ENCODE data around the gene MYO5C.
A peak's percentile ranks its signal among the peaks of the same experiment; 100 is the strongest.
"Not testable (repeated sequence)": the region's sequence is repeated elsewhere in the genome, so short reads cannot be mapped to it uniquely, and the experiment has no call there.

MYO5C gene

DNA sequence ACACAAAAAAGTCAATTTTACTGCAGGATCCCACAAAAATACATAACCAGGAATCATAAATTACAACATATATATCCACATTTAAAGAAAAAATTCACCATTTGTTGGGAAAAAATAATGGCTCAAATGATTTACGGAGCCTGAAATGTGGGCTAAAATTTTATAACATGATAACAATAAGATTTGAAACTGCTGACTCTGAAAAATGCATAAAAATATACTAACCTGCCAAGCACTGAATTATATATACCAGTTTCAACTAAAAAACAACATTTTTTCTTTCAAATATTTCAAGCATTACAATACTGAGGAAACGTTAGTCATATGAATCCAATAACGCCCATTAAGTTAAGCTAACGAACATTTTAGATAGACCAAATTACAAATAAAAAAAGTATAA, 12.2 kb upstream of the MYO5C start:
- DNase-seq: no peak

DNA sequence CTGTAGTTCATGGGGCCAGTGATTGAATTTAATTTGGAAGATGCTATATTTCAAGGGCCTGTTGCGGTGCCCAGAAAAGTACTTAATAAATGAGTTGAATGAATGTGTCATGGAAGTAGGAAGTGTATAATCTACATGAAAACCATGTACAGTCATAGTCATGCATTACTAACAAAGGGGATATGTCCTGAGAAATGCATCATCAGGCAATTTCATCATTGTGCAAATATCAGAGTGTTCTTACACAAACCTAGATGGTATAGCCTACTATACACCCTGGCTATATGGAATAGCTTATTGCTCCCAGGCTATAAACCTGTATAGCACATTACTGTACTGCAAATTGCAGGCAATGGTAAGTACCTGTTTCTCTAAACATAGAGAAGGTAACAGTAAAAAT, 10.7 kb upstream of the MYO5C start:
- DNase-seq: peak; percentile 89

DNA sequence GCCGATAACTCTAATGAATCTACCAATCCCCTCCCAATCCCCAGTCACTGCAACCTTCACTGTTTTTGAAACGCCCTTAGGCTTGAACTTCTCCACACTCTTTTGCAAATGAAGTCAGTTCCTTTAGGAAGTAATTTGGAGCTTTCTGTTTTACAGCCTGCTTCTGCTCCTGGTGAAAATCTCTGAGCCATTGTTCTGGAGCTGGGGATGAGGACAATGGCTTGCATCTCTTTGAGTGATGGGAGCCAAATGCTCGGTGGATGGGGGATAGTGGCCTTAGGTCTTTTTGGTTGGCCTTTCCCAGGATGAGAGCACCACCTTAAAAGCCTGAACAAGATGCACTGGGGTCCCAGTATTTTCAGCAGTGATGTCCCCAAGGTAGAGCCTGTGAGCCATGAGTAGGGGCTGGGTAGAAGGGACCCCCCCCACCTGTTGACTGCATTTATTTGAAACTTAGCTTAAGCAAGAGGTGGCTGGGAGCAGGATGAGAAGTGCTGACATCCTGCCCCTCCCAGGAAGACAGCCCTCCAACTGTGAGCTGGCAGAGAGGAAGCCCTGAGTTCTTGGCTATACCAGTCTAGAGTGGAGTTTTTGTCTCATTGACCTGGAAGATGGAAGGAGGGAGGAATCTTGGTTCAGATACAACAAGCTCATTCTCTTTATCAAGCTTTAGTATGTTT, 7.6 kb upstream of the MYO5C start:
- no peak for DNase-seq

DNA sequence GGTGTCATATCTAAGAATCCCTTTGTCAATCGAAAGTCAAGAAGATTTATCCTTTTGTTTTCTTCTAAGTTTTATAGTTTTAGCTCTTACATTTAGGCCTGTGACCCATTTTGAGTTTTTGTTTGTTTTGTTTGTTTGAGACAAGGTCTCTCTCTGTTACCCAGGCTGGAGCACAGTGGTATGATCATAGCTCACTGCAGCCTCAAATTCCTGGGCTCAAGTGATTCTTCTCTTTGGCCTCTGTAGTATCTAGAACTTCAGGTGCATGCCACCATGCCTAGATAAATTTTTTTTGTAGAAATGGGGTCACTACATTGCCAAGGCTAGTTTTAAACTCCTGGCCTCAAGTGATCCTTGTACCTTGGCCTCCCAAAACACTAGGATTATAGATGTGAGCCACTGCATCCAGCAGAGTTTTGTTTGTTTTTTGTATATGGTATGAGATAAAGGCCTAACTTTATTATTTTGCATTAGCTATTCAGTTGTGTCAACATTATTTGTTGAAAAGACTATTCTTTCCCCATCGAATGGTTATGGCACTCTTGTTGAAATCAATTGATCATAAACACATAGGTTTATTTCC, 5.8 kb upstream of the MYO5C start:
- no peak for DNase-seq

- no peak for DNase-seq
Observed at GRCh38 chr15:52294881-52295420, 653 bp downstream of the MYO5C start.

- no peak for DNase-seq
Observed at GRCh38 chr15:52292780-52293392, 2.7 kb downstream of the MYO5C start.

GRCh38 chr15:52291204-52291603, 4.4 kb downstream of the MYO5C start:
- no peak for DNase-seq

DNA sequence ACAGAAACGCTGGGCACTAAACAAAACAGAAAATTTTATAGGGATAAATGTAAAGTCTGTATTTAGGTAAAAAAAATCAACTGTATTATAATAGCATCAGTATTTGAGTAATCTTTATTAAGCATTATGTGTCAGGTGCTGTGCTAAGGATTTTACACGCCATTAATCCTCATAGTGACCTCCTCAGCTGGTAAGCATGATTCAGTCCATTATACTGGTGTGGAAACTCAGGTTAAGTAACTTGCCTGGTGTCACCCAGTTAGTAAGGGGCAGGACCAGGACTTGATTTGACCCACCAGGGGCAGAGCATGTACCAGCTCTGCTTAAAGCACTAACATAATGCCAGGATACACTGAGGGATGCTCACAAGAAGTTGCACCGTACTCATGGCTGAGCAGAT, 4.8 kb downstream of the MYO5C start:
- DNase-seq: no peak

DNA sequence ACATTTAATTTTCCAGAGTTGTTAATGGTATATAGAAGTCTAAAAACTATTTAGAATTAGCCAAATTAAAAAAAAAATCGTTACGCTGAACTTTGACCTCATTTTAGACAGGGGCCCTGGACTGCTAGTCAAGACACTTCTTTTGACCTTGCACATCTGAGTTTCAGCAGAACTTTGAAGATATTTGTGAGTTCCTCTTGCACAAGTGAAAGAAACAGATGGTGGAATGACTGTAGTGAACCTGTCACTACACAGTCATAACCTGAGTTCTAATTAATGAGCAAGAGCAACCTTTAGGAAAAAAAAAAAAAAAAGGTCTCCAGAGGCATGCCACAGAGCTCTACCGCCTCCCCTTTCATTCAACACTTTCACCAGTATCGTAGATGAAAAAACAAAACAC, 5.3 kb downstream of the MYO5C start:
- DNase-seq: no peak

- DNase-seq: no peak
Observed at GRCh38 chr15:52289629-52290081, 5.9 kb downstream of the MYO5C start.

DNA sequence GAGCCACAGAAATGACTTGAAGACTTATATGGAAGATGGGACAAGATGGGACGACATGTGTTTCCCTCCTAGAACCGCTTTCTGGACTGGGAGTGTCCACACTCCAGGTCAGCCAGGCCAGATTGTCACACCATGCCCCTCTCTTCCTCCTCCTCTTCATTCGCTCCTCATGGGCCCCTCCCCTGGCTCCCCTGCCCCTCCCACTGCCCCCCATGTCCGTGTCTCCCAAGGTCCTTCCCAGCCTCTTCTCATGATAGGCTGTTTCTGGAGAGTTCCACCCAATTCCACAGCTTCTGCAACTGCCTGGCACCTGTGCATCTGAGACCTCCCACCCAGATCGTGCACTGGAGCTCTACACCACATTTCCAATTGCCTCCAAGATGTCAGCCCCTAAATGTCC, 6.6 kb downstream of the MYO5C start:
- no peak for DNase-seq

- no peak for DNase-seq
Observed at GRCh38 chr15:52288051-52288942, 7.3 kb downstream of the MYO5C start.

- no peak for DNase-seq
Observed at GRCh38 chr15:52287114-52287513, 8.5 kb downstream of the MYO5C start.

DNA sequence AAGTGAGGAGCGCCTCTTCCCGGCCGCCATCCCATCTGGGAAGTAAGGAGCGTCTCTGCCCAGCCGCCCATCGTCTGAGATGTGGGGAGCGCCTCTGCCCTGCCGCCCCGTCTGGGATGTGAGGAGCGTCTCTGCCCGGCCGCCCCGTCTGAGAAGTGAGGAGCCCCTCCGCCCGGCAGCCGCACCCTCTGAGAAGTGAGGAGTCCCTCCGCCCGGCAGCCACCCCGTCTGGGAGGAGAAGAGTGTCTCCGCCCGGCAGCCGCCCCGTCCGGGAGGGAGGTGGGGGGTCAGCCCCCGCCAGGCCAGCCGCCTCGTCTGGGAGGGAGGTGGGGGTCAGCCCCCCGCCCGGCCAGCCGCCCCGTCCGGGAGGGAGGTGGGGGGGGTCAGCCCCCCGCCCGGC, 9.7 kb downstream of the MYO5C start:
- not testable (repeated sequence) for DNase-seq

DNA sequence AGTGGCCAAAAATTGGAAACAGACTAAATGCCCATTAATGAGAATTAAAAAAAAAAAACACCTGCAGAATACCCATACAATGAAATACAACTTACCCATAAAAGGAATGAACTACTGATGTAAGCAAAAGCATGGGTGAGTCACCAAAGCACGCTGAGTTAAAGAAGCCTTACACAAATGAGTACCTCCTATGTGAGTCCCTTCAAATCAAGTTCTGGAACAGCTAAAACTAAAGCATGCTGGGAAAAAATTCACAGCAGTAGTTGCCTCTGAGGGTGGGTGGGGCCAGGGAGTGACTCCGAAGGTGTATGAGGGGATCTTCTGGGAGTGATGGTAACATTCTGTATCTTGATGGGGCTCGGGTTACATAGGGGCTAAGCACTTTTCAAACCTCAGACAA, 11.4 kb downstream of the MYO5C start:
- DNase-seq: no peak

DNA sequence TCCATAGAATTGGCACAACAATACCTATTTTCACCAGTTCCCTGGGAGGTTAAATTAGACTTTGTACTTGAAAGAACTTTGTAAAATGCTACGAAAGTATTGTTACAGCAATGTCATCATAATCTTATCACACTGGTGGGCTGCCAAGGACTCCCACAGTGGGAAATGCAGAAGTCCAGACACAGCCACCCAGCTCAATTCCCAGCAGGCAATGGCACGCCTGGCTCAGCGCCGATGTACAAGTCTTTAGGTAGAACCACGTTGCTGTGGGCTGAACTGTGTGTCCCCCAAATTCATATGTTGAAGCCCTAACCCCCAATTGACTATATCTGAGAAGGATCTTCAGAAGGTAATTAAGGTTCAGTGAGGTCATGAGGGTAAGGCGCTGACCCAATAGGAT, 12.3 kb downstream of the MYO5C start:
- DNase-seq: no peak

GRCh38 chr15:52282418-52282817, 13.2 kb downstream of the MYO5C start:
- DNase-seq: no peak

- DNase-seq: no peak
Observed at GRCh38 chr15:52281085-52282035, 14.2 kb downstream of the MYO5C start.

DNA sequence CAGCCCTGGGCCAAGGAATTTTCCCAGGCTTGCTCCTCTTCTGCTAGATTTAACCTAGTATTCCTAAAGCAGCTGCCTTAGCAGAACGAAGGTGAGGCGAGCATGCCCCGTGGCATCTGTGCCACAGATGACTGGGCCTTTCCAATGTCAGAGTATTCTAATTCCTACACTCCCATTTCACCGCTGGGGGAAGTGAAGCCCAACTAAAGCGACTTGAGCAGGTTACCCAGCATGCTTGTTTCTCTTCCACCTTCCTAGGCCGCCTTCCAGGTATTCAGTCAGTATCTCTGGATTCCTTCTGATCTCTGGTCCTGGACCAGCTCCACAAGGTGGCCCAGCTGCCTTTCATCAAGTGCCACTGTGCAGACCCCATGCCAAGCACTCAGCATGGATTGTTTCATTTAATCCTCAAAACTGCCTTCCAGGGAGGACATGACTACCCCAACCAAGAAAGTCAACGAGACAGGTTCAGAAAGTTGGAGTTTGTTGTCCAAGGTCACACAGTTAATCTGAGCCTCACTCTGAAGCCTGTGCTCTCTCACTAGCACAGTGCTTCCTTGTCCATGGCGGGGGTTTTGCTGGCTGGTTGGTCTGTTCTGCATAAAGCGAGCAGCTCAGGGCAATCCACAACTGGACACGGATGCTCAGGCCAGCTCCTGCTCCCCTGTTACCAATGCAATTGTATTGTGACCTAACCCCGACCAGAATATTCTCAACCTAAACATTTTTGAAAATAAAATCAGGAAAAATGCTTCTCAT, 15.1 kb downstream of the MYO5C start:
- DNase-seq: no peak

- DNase-seq: no peak
Observed at GRCh38 chr15:52278636-52279367, 16.8 kb downstream of the MYO5C start.

- DNase-seq: no peak
Observed at GRCh38 chr15:52278135-52278534, 17.5 kb downstream of the MYO5C start.

Measured in inflammatory macrophage treated with lipopolysaccharide for 4 hours (primary cell).